ENCODE measurements around the gene PALLD. TPM values are rescaled to one million over a fixed set of nuclear protein-coding genes. Genes with fewer than 3 reads are reported as not detected.
A peak's percentile ranks its signal among the peaks of the same experiment; 100 is the strongest.

PALLD gene
- total RNA-seq, 4 donors from 2014 or later = 93.3 to 214 (median 174) TPM

DNA sequence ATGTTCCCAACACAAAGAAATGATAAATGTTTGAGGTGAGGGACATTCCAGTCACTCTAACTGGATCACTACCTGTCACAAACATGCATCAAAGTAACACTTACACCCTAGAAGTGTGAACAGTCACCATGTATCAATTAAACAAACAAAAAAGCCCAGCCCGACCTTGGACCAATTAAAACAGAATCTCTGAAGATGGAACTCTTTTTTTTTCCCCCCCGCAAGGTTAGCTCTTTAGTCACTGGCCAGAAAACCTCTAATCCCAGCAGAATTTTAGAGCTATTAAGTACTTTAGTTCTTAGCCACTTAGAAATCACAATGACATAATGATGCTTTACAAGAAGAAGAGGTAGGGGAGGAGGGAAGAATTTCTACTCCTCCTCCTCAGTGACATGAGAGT lies 154.5 kb downstream of the PALLD start:
- H3K27ac ChIP-seq = no peak overlapping the region
- no peaks in the 10 kb centered on the region for H3K9me3 ChIP-seq
- WGBS, 2 donors = 86 to 89% methylated on average over 2 of the region's 2 CpGs
- H3K27me3 ChIP-seq = no peaks in the 10 kb centered on the region
- no peak for DNase-seq (ENCODE audit: low spot score in 2 of 2)
- H3K36me3 ChIP-seq = no peaks in the 10 kb centered on the region
- H3K4me1 ChIP-seq = peaks cover 0 to 4% (median 0%) of the 10 kb centered on the region in 4 donors
- TF ChIP-seq EP300 (IDR thresholded peaks at IDR 0.05) (no peak), POLR2A (IDR thresholded peaks at IDR 0.05) (no peak), CTCF (IDR thresholded peaks at IDR 0.05) (no peak)
- no peak overlapping the region for H3K4me3 ChIP-seq

GRCh38 chr4:168651864-168652263 lies 155.0 kb downstream of the PALLD start:
- no peak overlapping the region for H3K4me3 ChIP-seq
- H3K4me1 ChIP-seq = peaks cover 0 to 4% (median 0%) of the 10 kb centered on the region in 4 donors
- TF ChIP-seq CTCF (IDR thresholded peaks at IDR 0.05) (no peak), EP300 (IDR thresholded peaks at IDR 0.05) (no peak), POLR2A (IDR thresholded peaks at IDR 0.05) (no peak)
- no peak for DNase-seq (ENCODE audit: low spot score in 2 of 2)
- WGBS, 2 donors = 80 to 83% methylated on average over 4 of the region's 4 CpGs
- no peaks in the 10 kb centered on the region for H3K27me3 ChIP-seq
- H3K9me3 ChIP-seq = no peaks in the 10 kb centered on the region
- H3K27ac ChIP-seq = no peak overlapping the region
- H3K36me3 ChIP-seq = no peaks in the 10 kb centered on the region

DNA sequence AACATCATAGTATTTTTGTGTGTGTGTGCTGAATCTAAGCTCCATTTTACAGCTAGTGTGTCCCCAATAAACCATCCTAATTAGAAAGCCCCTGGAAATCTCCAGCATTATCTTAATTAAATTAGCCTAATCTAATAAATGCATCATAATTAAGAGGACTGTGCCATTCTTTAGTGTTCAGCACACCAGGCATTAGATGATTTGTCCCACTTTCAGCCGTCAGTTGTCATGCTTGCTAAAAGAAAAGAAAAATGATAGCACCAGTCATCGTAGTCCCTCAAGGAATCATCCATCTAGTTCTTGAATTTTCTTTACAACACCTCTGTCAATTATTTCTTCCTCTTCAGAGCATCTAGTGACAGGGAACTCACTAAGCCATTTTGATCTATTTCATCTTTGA lies 155.9 kb downstream of the PALLD start:
- no peaks in the 10 kb centered on the region for H3K9me3 ChIP-seq
- no peak overlapping the region for H3K27ac ChIP-seq
- peaks cover 0 to 4% (median 0%) of the 10 kb centered on the region in 4 donors for H3K4me1 ChIP-seq
- H3K27me3 ChIP-seq = no peaks in the 10 kb centered on the region
- no peak overlapping the region for H3K4me3 ChIP-seq
- TF ChIP-seq EP300 (IDR thresholded peaks at IDR 0.05) = no peak
- TF ChIP-seq POLR2A (IDR thresholded peaks at IDR 0.05) = no peak
- no peak for TF ChIP-seq CTCF (IDR thresholded peaks at IDR 0.05)
- whole genome bisulfite sequencing, 2 donors = 92 to 95% methylated on average over 2 of the region's 2 CpGs
- H3K36me3 ChIP-seq = no peaks in the 10 kb centered on the region
- DNase-seq (ENCODE audit: low spot score in 2 of 2) = no peak

DNA sequence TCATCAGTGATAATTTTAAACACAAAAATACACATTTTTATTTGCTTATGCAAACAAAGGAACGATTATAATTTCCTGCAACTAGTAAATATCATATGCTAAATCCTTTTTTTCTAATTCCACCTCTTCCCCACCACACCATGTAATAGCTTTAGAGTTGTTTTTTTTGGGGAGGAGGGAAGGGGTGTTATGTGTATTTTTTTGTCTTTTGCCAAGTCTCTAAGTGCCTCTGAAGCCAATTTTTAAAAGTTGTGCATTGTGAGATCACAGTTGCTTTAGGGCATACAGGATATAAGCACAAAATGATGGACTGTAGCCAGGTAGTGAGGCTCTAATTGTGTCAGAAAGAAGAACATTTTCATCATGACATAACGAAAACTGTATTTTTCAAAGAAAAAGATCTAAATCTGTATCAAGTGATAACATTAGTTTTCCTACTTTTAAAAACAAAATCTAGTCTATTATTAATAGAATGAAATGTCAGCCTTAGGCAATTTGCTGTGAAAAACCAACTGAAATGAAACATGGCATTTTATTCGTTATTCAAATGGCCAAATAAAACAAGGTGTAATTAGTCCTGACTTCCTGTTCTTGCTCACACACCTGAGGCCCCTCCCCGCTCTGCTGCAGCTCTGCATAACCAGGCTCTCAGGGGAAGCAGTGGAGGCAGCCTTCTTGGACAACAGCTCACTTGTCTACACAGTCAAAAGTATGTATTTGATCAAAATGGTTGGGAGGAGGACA lies 157.4 kb downstream of the PALLD start:
- H3K4me3 ChIP-seq = no peak overlapping the region
- no peak for DNase-seq (ENCODE audit: low spot score in 2 of 2)
- H3K4me1 ChIP-seq = peaks cover 0 to 4% (median 0%) of the 10 kb centered on the region in 4 donors
- H3K36me3 ChIP-seq = no peaks in the 10 kb centered on the region
- no peaks in the 10 kb centered on the region for H3K27me3 ChIP-seq
- no peaks in the 10 kb centered on the region for H3K9me3 ChIP-seq
- 51 to 60% methylated on average over 4 of the region's 4 CpGs for WGBS, 2 donors
- TF ChIP-seq POLR2A (IDR thresholded peaks at IDR 0.05) (no peak), EP300 (IDR thresholded peaks at IDR 0.05) (no peak), CTCF (IDR thresholded peaks at IDR 0.05) (no peak)
- H3K27ac ChIP-seq = peak overlapping the region in 1 of 4 donors; percentile 22

- no peak for TF ChIP-seq EP300 (IDR thresholded peaks at IDR 0.05)
- TF ChIP-seq CTCF (IDR thresholded peaks at IDR 0.05) = no peak
- TF ChIP-seq POLR2A (IDR thresholded peaks at IDR 0.05) = no peak
Observed at GRCh38 chr4:168654848-168655174, 158.0 kb downstream of the PALLD start.

More at GRCh38 chr4:168654848-168655174, 158.0 kb downstream of the PALLD start:
- Histone ChIP-seq H3K4me1 (peaks cover 0 to 4% (median 0%) of the 10 kb centered on the region in 4 donors), H3K36me3 (no peaks in the 10 kb centered on the region), H3K4me3 (no peak overlapping the region), H3K27me3 (no peaks in the 10 kb centered on the region), H3K27ac (peak overlapping the region in 1 of 4 donors; percentile 22), H3K9me3 (no peaks in the 10 kb centered on the region)
- DNase-seq (ENCODE audit: low spot score in 2 of 2) = no peak
